ENCODE measurements around the gene BRD3.

- TF ChIP-seq YY1 (IDR thresholded peaks at IDR 0.05; ENCODE audit: insufficient read depth, insufficient read length) (no peak), ZNF274 (IDR thresholded peaks at IDR 0.05; ENCODE audit: low read depth, low read length) (no peak)
Observed at GRCh38 chr9:134040781-134041648, 26.8 kb downstream of the BRD3 start.
